HEK293 (cell line): ENCODE data around the gene CDT1.

Experiments
- CTCF ChIA-PET: fragments of 350-600 bp; formaldehyde crosslinking; extraction: SDS; loops from one replicate; lab custom pipeline; 2021; ENCODE audit warnings: antibody characterized with exemption; lab: Yijun Ruan, JAX
- POLR2A ChIA-PET: fragments of 300-600 bp; formaldehyde crosslinking; extraction: SDS; loops from one replicate; lab custom pipeline; 2020; ENCODE audit warnings: antibody characterized with exemption, inconsistent platforms; lab: Yijun Ruan, JAX
- H3K27ac ChIP-seq: fragments of 200-500 bp; sonication (Bioruptor generic); 2 replicates; pipeline ENCODE4 v1.5.1; 2014; ENCODE audit warnings: low read depth, low read length, control low read depth, inconsistent platforms; ENCODE audit errors: extremely low read depth
- H3K36me3 ChIP-seq, 2 experiments: fragments of 200-500 bp in 1 of 2; sonication (Bioruptor generic) in 1 of 2; 1 replicate in 1 of 2; 2 replicates in 1 of 2; pipeline ENCODE4 v1.5.1; 2014 to 2017; ENCODE audit warnings: inconsistent platforms in 2 of 2, low read length in 2 of 2; ENCODE audit not compliant: control insufficient read depth in 2 of 2, insufficient read depth in 1 of 2
- H3K4me1 ChIP-seq: fragments of 200-500 bp; sonication (Bioruptor generic); 2 replicates; pipeline ENCODE4 v1.5.1; 2014; ENCODE audit warnings: mild to moderate bottlenecking, low read length, inconsistent platforms; ENCODE audit not compliant: control insufficient read depth, insufficient read depth
- H3K4me3 ChIP-seq: 2 replicates; pipeline ENCODE4 v1.5.1; 2011; ENCODE audit warnings: low read depth, mild to moderate bottlenecking, control low read depth, low read length, moderate library complexity
- H3K9me3 ChIP-seq: fragments of 200-500 bp; sonication (Bioruptor generic); 2 replicates; pipeline ENCODE4 v1.5.1; 2014; ENCODE audit warnings: low read depth, low read length, inconsistent platforms; ENCODE audit not compliant: control insufficient read depth, insufficient read depth
- EGR2 ChIP-seq: fragments of 450-650 bp; formaldehyde crosslinking; IDR thresholded peaks from 2 replicates; pipeline ENCODE4 v1.5.1; 2016; ENCODE audit warnings: low read depth, missing biosample characterization, missing genetic modification characterization
- GLIS1 ChIP-seq: fragments of 450-650 bp; formaldehyde crosslinking; IDR thresholded peaks from 2 replicates; pipeline ENCODE4 v1.5.1; 2016; ENCODE audit warnings: missing biosample characterization, missing genetic modification characterization
- GLIS2 ChIP-seq: fragments of 450-650 bp; formaldehyde crosslinking; IDR thresholded peaks from 2 replicates; pipeline ENCODE4 v1.5.1; 2016; ENCODE audit warnings: missing biosample characterization, missing genetic modification characterization
- KLF1 ChIP-seq: fragments of 450-650 bp; formaldehyde crosslinking; IDR thresholded peaks from 2 replicates; pipeline ENCODE4 v1.5.1; 2016; ENCODE audit warnings: missing biosample characterization, missing genetic modification characterization
- YY1 ChIP-seq: fragments of 450-650 bp; formaldehyde crosslinking; IDR thresholded peaks from 2 replicates; pipeline ENCODE4 v1.5.1; 2018; ENCODE audit warnings: missing biosample characterization, missing genetic modification characterization
- ZBTB10 ChIP-seq: fragments of 450-650 bp; formaldehyde crosslinking; IDR thresholded peaks from 2 replicates; pipeline ENCODE4 v1.5.1; 2016; ENCODE audit warnings: missing biosample characterization, missing genetic modification characterization
- ZBTB20 ChIP-seq: fragments of 450-650 bp; formaldehyde crosslinking; IDR thresholded peaks from 2 replicates; pipeline ENCODE4 v1.5.1; 2016; ENCODE audit warnings: missing biosample characterization, missing genetic modification characterization
- ZBTB48 ChIP-seq: fragments of 450-650 bp; formaldehyde crosslinking; IDR thresholded peaks from 2 replicates; pipeline ENCODE4 v1.5.1; 2016; ENCODE audit warnings: missing biosample characterization, missing genetic modification characterization
- ZBTB8A ChIP-seq: fragments of 450-650 bp; formaldehyde crosslinking; IDR thresholded peaks from 2 replicates; pipeline ENCODE4 v1.5.1; 2016; ENCODE audit warnings: missing biosample characterization, missing genetic modification characterization
- ZFHX2 ChIP-seq: fragments of 450-650 bp; formaldehyde crosslinking; conservative IDR thresholded peaks from 2 replicates; pipeline ENCODE4 v1.5.1; 2016; ENCODE audit warnings: missing biosample characterization, missing genetic modification characterization
- ZNF335 ChIP-seq: fragments of 450-650 bp; formaldehyde crosslinking; conservative IDR thresholded peaks from 2 replicates; pipeline ENCODE4 v1.5.1; 2016; ENCODE audit warnings: missing biosample characterization, missing genetic modification characterization
- ZNF354C ChIP-seq: fragments of 450-650 bp; formaldehyde crosslinking; IDR thresholded peaks from 2 replicates; pipeline ENCODE4 v1.5.1; 2016; ENCODE audit warnings: missing biosample characterization, missing genetic modification characterization, low read depth, borderline replicate concordance
- ZNF423 ChIP-seq: fragments of 450-650 bp; formaldehyde crosslinking; IDR thresholded peaks from 2 replicates; pipeline ENCODE4 v1.5.1; 2016; ENCODE audit warnings: missing biosample characterization, missing genetic modification characterization
- ZNF513 ChIP-seq: fragments of 450-650 bp; IDR thresholded peaks from 2 replicates; pipeline ENCODE4 v1.5.1; 2018; ENCODE audit warnings: missing biosample characterization, missing genetic modification characterization
- ZNF623 ChIP-seq: fragments of 450-650 bp; formaldehyde crosslinking; IDR thresholded peaks from 2 replicates; pipeline ENCODE4 v1.5.1; 2016; ENCODE audit warnings: missing biosample characterization, missing genetic modification characterization
- ZNF830 ChIP-seq: fragments of 450-650 bp; IDR thresholded peaks from 2 replicates; pipeline ENCODE4 v1.5.0; 2018; ENCODE audit warnings: missing biosample characterization, missing genetic modification characterization, low read depth, mild to moderate bottlenecking, moderate library complexity

Gene CDT1

GRCh38 chr16:88792078-88792550 lies 11.5 kb upstream of the CDT1 start:
- no peak overlapping the region for H3K4me3 ChIP-seq
- peaks cover 4% of the 10 kb centered on the region; the same call in 1 of the 2 replicates for H3K4me1 ChIP-seq
- CTCF ChIA-PET = interaction anchor here (1.9 kb wide), 1 partner anchor 55 kb away, joined by 11 read pairs; no protein-coding TSS in a partner anchor
- POLR2A ChIA-PET = interaction anchor here (0.6 to 1.7 kb wide), 2 partner anchors 17 to 884 kb away, joined by 4 to 6 read pairs; no protein-coding TSS in a partner anchor
- H3K9me3 ChIP-seq = no peaks in the 10 kb centered on the region
- no peaks in the 10 kb centered on the region for H3K36me3 ChIP-seq
- no peak for TF ChIP-seq ZNF513 (tag by site-specific recombination)
- TF ChIP-seq ZNF423 = no peak
- peak; percentile 65 for TF ChIP-seq ZFHX2 (tag by site-specific recombination)
- TF ChIP-seq GLIS1 (tag by site-specific recombination) = peak; percentile 55
- peak; percentile 66 for TF ChIP-seq EGR2
- peak; percentile 69 for TF ChIP-seq ZNF335 (tag by site-specific recombination)
- TF ChIP-seq GLIS2 = peak; percentile 43
- TF ChIP-seq, all 188 proteins: peak for 5
- H3K27ac ChIP-seq = no peak overlapping the region

- Histone ChIP-seq H3K4me1 (peaks cover 4% of the 10 kb centered on the region; the same call in 1 of the 2 replicates), H3K4me3 (no peak overlapping the region), H3K9me3 (no peaks in the 10 kb centered on the region), H3K27ac (no peak overlapping the region), H3K36me3 (no peaks in the 10 kb centered on the region)
- ChIA-PET POLR2A (interaction anchor here (0.9 to 1.7 kb wide), 2 partner anchors 17 to 19 kb away, joined by 3 to 6 read pairs; partner anchors contain the start of gene APRT), CTCF (interaction anchor here (0.5 to 1.9 kb wide), 2 partner anchors 55 to 374 kb away, joined by 3 to 11 read pairs; no protein-coding TSS in a partner anchor)
- no peak for TF ChIP-seq ZNF830 (tag by site-specific recombination)
- no peak for TF ChIP-seq ZNF354C (tag by site-specific recombination)
- no peak for TF ChIP-seq ZBTB10 (tag by site-specific recombination)
- TF ChIP-seq ZNF623 (tag by site-specific recombination) = no peak
- TF ChIP-seq ZBTB48 (tag by site-specific recombination) = peak; percentile 32; the same call in 1 of the 2 replicates
These were observed 10.8 kb upstream of the CDT1 start for GRCh38 chr16:88792668-88793250.

- Histone ChIP-seq H3K27ac (no peak overlapping the region), H3K4me3 (no peak overlapping the region), H3K9me3 (no peaks in the 10 kb centered on the region), H3K4me1 (peaks cover 4% of the 10 kb centered on the region; the same call in 1 of the 2 replicates), H3K36me3 (no peaks in the 10 kb centered on the region)
- POLR2A ChIA-PET = interaction anchor here (0.9 to 1.7 kb wide), 2 partner anchors 16 to 18 kb away, joined by 3 to 6 read pairs; partner anchors contain the start of gene APRT
- TF ChIP-seq KLF1 (tag by site-specific recombination) = peak; percentile 78
- TF ChIP-seq ZBTB8A (tag by site-specific recombination) = 0 out of 2 replicates have a peak, but pooled peaks have one; percentile 13
- TF ChIP-seq ZBTB20 (tag by site-specific recombination) = peak; percentile 43; the same call in 1 of the 2 replicates
- TF ChIP-seq YY1 = no peak
- CTCF ChIA-PET = interaction anchor here (0.5 to 1.9 kb wide), 2 partner anchors 56 to 374 kb away, joined by 3 to 11 read pairs; no protein-coding TSS in a partner anchor
These were observed 10.2 kb upstream of the CDT1 start for GRCh38 chr16:88793251-88793954.
